Karpas-422 (cell line): Measurements from ENCODE around the gene DLGAP3. TPM values are rescaled to one million over a fixed set of nuclear protein-coding genes. Genes with fewer than 3 reads are reported as not detected.

Experiments used
- DNase-seq: peaks from one replicate; pipeline ENCODE4 v3.0.0-alpha.2; 2015
- H2AFZ ChIP-seq: fragments of 200-600 bp; sonication (generic); 2 replicates; pipeline ENCODE4 v1.6.1; 2014; ENCODE audit warnings: antibody characterized with exemption, low read length, mixed read lengths
- H3K27ac ChIP-seq: fragments of 200-600 bp; sonication (generic); 2 replicates; pipeline ENCODE4 v1.5.1; 2014; ENCODE audit warnings: mild to moderate bottlenecking, low read length, moderate library complexity
- H3K27me3 ChIP-seq: fragments of 200-600 bp; sonication (generic); 2 replicates; pipeline ENCODE4 v1.6.1; 2014; ENCODE audit warnings: low read length, mixed read lengths
- H3K36me3 ChIP-seq: fragments of 200-600 bp; sonication (generic); 2 replicates; pipeline ENCODE4 v1.6.1; 2014; ENCODE audit warnings: low read length, mixed read lengths; ENCODE audit not compliant: insufficient read depth
- H3K4me1 ChIP-seq: fragments of 200-600 bp; sonication (generic); 2 replicates; pipeline ENCODE4 v1.6.1; 2014; ENCODE audit warnings: mild to moderate bottlenecking, low read length, mixed read lengths
- H3K4me2 ChIP-seq: fragments of 200-600 bp; sonication (generic); 2 replicates; pipeline ENCODE4 v1.6.1; 2014; ENCODE audit warnings: low read length, low read depth, mild to moderate bottlenecking; ENCODE audit not compliant: poor library complexity, severe bottlenecking
- H3K4me3 ChIP-seq: fragments of 200-600 bp; sonication (generic); 2 replicates; pipeline ENCODE4 v1.5.1; 2014; ENCODE audit warnings: mild to moderate bottlenecking, antibody characterized with exemption, low read length, mixed read lengths
- H3K79me2 ChIP-seq: fragments of 200-600 bp; sonication (generic); 2 replicates; pipeline ENCODE4 v1.6.1; 2014; ENCODE audit warnings: mild to moderate bottlenecking, low read length, mixed read lengths
- H3K9ac ChIP-seq: fragments of 200-600 bp; sonication (generic); 2 replicates; pipeline ENCODE4 v1.6.0; 2014; ENCODE audit warnings: low read length
- H3K9me2 ChIP-seq: fragments of 200-600 bp; sonication (generic), shearing (Covaris generic); replicated peaks from 2 replicates; pipeline ENCODE4 v1.6.0; 2014; ENCODE audit warnings: mild to moderate bottlenecking, low read length, moderate library complexity; ENCODE audit not compliant: insufficient read depth
- H3K9me3 ChIP-seq: fragments of 300-700, 200-600 bp; sonication (generic); 2 replicates; pipeline ENCODE4 v1.6.1; 2014; ENCODE audit warnings: low read length, mixed read lengths
- H4K20me1 ChIP-seq: fragments of 200-600 bp; sonication (generic); 2 replicates; pipeline ENCODE4 v1.6.1; 2014; ENCODE audit warnings: mild to moderate bottlenecking, antibody characterized with exemption, low read length, low read depth; ENCODE audit not compliant: insufficient read depth
- total RNA-seq: library from RNA; depleted of rRNA; stranded (reverse); fragments of >200 nt; shearing (Covaris generic); gene quantifications from 2 replicates; pipeline ENCODE4 v1.2.3, GENCODE V29; 2014; ENCODE audit warnings: low replicate concordance

DLGAP3 gene
- total RNA-seq, 1 experiment from 2014 or later, result 4.1 TPM

GRCh38 chr1:34843392-34844251, 85.8 kb downstream of the DLGAP3 start:
- no peak overlapping the region for H3K4me2 ChIP-seq
- no peak overlapping the region for H2AFZ ChIP-seq

GRCh38 chr1:34842952-34843371, 86.5 kb downstream of the DLGAP3 start:
- peaks cover 13% of the 10 kb centered on the region for H4K20me1 ChIP-seq
- no peak for DNase-seq
- H2AFZ ChIP-seq, result no peak overlapping the region
- no peaks in the 10 kb centered on the region for H3K36me3 ChIP-seq
- H3K9me2 ChIP-seq, result no peaks in the 10 kb centered on the region
- H3K4me2 ChIP-seq, result no peak overlapping the region
- H3K79me2 ChIP-seq, result no peaks in the 10 kb centered on the region
- no peaks in the 10 kb centered on the region for H3K9me3 ChIP-seq
- no peak overlapping the region for H3K9ac ChIP-seq
- no peak overlapping the region for H3K4me3 ChIP-seq
- H3K27me3 ChIP-seq, result no peaks in the 10 kb centered on the region
- no peaks in the 10 kb centered on the region for H3K4me1 ChIP-seq
- H3K27ac ChIP-seq, result no peak overlapping the region

More at GRCh38 chr1:34843392-34844251, 85.8 kb downstream of the DLGAP3 start:
- H3K4me1 ChIP-seq, result no peaks in the 10 kb centered on the region
- DNase-seq, result no peak
- H3K4me3 ChIP-seq, result no peak overlapping the region
- H3K9me2 ChIP-seq, result no peaks in the 10 kb centered on the region
- H3K36me3 ChIP-seq, result no peaks in the 10 kb centered on the region
- no peaks in the 10 kb centered on the region for H3K27me3 ChIP-seq
- no peak overlapping the region for H3K27ac ChIP-seq
- peaks cover 13% of the 10 kb centered on the region for H4K20me1 ChIP-seq
- H3K9ac ChIP-seq, result no peak overlapping the region
- H3K79me2 ChIP-seq, result no peaks in the 10 kb centered on the region
- no peaks in the 10 kb centered on the region for H3K9me3 ChIP-seq

- Histone ChIP-seq H3K9me3 (no peaks in the 10 kb centered on the region), H3K4me1 (no peaks in the 10 kb centered on the region), H3K27ac (no peak overlapping the region), H3K9ac (no peak overlapping the region), H3K9me2 (no peaks in the 10 kb centered on the region), H3K4me3 (no peak overlapping the region), H2AFZ (no peak overlapping the region), H4K20me1 (peaks cover 8% of the 10 kb centered on the region; the same call in 1 of the 2 replicates), H3K36me3 (no peaks in the 10 kb centered on the region), H3K27me3 (no peaks in the 10 kb centered on the region), H3K79me2 (no peaks in the 10 kb centered on the region), H3K4me2 (no peak overlapping the region)
- no peak for DNase-seq
Measured at GRCh38 chr1:34842073-34842472, 87.4 kb downstream of the DLGAP3 start.

GRCh38 chr1:34840426-34840825, 89.0 kb downstream of the DLGAP3 start:
- no peak overlapping the region for H3K27ac ChIP-seq
- DNase-seq, result no peak
- no peak overlapping the region for H3K4me3 ChIP-seq
- H3K9me3 ChIP-seq, result no peaks in the 10 kb centered on the region
- H4K20me1 ChIP-seq, result 0 out of 2 replicates have a peak, but pooled peaks cover 3% of the 10 kb centered on the region
- H3K9ac ChIP-seq, result no peak overlapping the region
- no peak overlapping the region for H2AFZ ChIP-seq
- H3K27me3 ChIP-seq, result no peaks in the 10 kb centered on the region
- no peaks in the 10 kb centered on the region for H3K36me3 ChIP-seq
- H3K4me1 ChIP-seq, result no peaks in the 10 kb centered on the region
- H3K4me2 ChIP-seq, result no peak overlapping the region
- no peaks in the 10 kb centered on the region for H3K79me2 ChIP-seq
- H3K9me2 ChIP-seq, result no peaks in the 10 kb centered on the region

GRCh38 chr1:34839526-34840305, 89.7 kb downstream of the DLGAP3 start:
- H2AFZ ChIP-seq, result no peak overlapping the region
- no peaks in the 10 kb centered on the region for H3K4me1 ChIP-seq
- H3K4me2 ChIP-seq, result no peak overlapping the region
- H4K20me1 ChIP-seq, result 0 out of 2 replicates have a peak, but pooled peaks cover 3% of the 10 kb centered on the region
- no peak for DNase-seq
- no peaks in the 10 kb centered on the region for H3K36me3 ChIP-seq
- no peaks in the 10 kb centered on the region for H3K79me2 ChIP-seq
- no peaks in the 10 kb centered on the region for H3K27me3 ChIP-seq
- H3K9ac ChIP-seq, result no peak overlapping the region
- no peaks in the 10 kb centered on the region for H3K9me3 ChIP-seq
- H3K27ac ChIP-seq, result no peak overlapping the region
- H3K9me2 ChIP-seq, result no peaks in the 10 kb centered on the region
- no peak overlapping the region for H3K4me3 ChIP-seq

- H3K9me3 ChIP-seq, result no peaks in the 10 kb centered on the region
- H3K9ac ChIP-seq, result no peak overlapping the region
- no peak for DNase-seq
- no peaks in the 10 kb centered on the region for H3K79me2 ChIP-seq
- no peaks in the 10 kb centered on the region for H3K9me2 ChIP-seq
- H3K27me3 ChIP-seq, result no peaks in the 10 kb centered on the region
- no peak overlapping the region for H2AFZ ChIP-seq
- H3K27ac ChIP-seq, result no peak overlapping the region
- H3K4me3 ChIP-seq, result no peak overlapping the region
- no peaks in the 10 kb centered on the region for H4K20me1 ChIP-seq
- no peak overlapping the region for H3K4me2 ChIP-seq
- H3K36me3 ChIP-seq, result no peaks in the 10 kb centered on the region
- peaks cover 5% of the 10 kb centered on the region; the same call in 1 of the 2 replicates for H3K4me1 ChIP-seq
Measured at GRCh38 chr1:34833711-34834110, 95.7 kb downstream of the DLGAP3 start.

GRCh38 chr1:34831721-34832246, 97.7 kb downstream of the DLGAP3 start:
- no peak overlapping the region for H3K4me2 ChIP-seq
- no peak overlapping the region for H2AFZ ChIP-seq

GRCh38 chr1:34829250-34829649, 100.2 kb downstream of the DLGAP3 start:
- no peak for DNase-seq

More at GRCh38 chr1:34831721-34832246, 97.7 kb downstream of the DLGAP3 start:
- H3K9me2 ChIP-seq, result no peaks in the 10 kb centered on the region
- no peak for DNase-seq
- H4K20me1 ChIP-seq, result no peaks in the 10 kb centered on the region; the same call in 1 of the 2 replicates
- no peaks in the 10 kb centered on the region for H3K79me2 ChIP-seq
- peaks cover 5% of the 10 kb centered on the region; the same call in 1 of the 2 replicates for H3K4me1 ChIP-seq
- no peaks in the 10 kb centered on the region for H3K27me3 ChIP-seq
- no peak overlapping the region for H3K9ac ChIP-seq
- H3K36me3 ChIP-seq, result no peaks in the 10 kb centered on the region
- no peaks in the 10 kb centered on the region for H3K9me3 ChIP-seq
- H3K27ac ChIP-seq, result no peak overlapping the region
- no peak overlapping the region for H3K4me3 ChIP-seq

More at GRCh38 chr1:34829250-34829649, 100.2 kb downstream of the DLGAP3 start:
- Histone ChIP-seq H4K20me1 (no peaks in the 10 kb centered on the region; the same call in 1 of the 2 replicates), H3K9me2 (no peaks in the 10 kb centered on the region), H3K79me2 (no peaks in the 10 kb centered on the region), H3K4me1 (peaks cover 5% of the 10 kb centered on the region; the same call in 1 of the 2 replicates), H3K9me3 (no peaks in the 10 kb centered on the region), H3K4me2 (no peak overlapping the region), H3K36me3 (no peaks in the 10 kb centered on the region), H3K4me3 (no peak overlapping the region), H3K27me3 (no peaks in the 10 kb centered on the region), H3K27ac (no peak overlapping the region), H2AFZ (no peak overlapping the region), H3K9ac (no peak overlapping the region)
